Calu3 (cell line): ENCODE results near the gene MAP3K2. TPM values are rescaled to one million over a fixed set of nuclear protein-coding genes. Genes with fewer than 3 reads are reported as not detected.

Experiments used
- BruUV-seq: library from RNA; stranded (reverse); fragments of 400-500 nt; replicated peaks from 2 replicates; lab custom pipeline; 2021; lab: Mats Ljungman, UMichigan
- CTCF ChIA-PET: fragments of 300-600 bp; sonication (Branson Sonifier 250); formaldehyde crosslinking; loops from one replicate; lab custom pipeline; 2022; ENCODE audit warnings: antibody characterized with exemption; lab: Charles Lee
- DNase-seq: peaks from one replicate; pipeline ENCODE4 v3.0.0; 2022
- H3K27ac Mint-ChIP-seq: one replicate; pipeline ENCODE4 v1.8.0; 2022; ENCODE audit warnings: mixed read lengths; ENCODE audit not compliant: unreplicated experiment
- H3K27me3 Mint-ChIP-seq: one replicate; pipeline ENCODE4 v1.8.0; 2022; ENCODE audit warnings: mixed read lengths; ENCODE audit not compliant: unreplicated experiment
- H3K36me3 Mint-ChIP-seq: one replicate; pipeline ENCODE4 v1.8.0; 2022; ENCODE audit warnings: mild to moderate bottlenecking, moderate library complexity, mixed read lengths; ENCODE audit not compliant: insufficient read depth, unreplicated experiment
- H3K4me1 Mint-ChIP-seq: one replicate; pipeline ENCODE4 v1.8.0; 2022; ENCODE audit warnings: mild to moderate bottlenecking, low read depth, mixed read lengths; ENCODE audit not compliant: unreplicated experiment
- H3K4me3 Mint-ChIP-seq: one replicate; pipeline ENCODE4 v1.8.0; 2022; ENCODE audit warnings: mild to moderate bottlenecking, low read depth, moderate library complexity, mixed read lengths; ENCODE audit not compliant: unreplicated experiment
- H3K9me3 Mint-ChIP-seq: one replicate; pipeline ENCODE4 v1.8.0; 2022; ENCODE audit warnings: low read depth, mixed read lengths; ENCODE audit not compliant: unreplicated experiment
- CTCF ChIP-seq: fragments of 200-600 bp; IDR thresholded peaks from one replicate; pipeline ENCODE4 v1.8.0; 2022; ENCODE audit warnings: antibody characterized with exemption; ENCODE audit not compliant: unreplicated experiment
- intact Hi-C: fragments of 100-400 bp; cut with micrococcal nuclease; formaldehyde crosslinking; loops from one replicate; pipeline ENCODE4 v1.10.0; 2022; ENCODE audit not compliant: unreplicated experiment
- total RNA-seq: library from RNA; stranded (reverse); gene quantifications from 2 replicates; pipeline ENCODE4 v1.2.3, GENCODE V29; 2022

MAP3K2 gene
- total RNA-seq, 1 experiment from 2014 or later, result 60.9 TPM

GRCh38 chr2:127280693-127281092 lies 107.1 kb downstream of the MAP3K2 start:
- H3K36me3 Mint-ChIP-seq, result peaks cover 56% of the 10 kb centered on the region
- intact Hi-C loops, result no loop called here
- TF ChIP-seq CTCF, result no peak
- H3K27ac Mint-ChIP-seq, result no peak overlapping the region
- CTCF ChIA-PET, result interaction anchor here (0.6 to 1.3 kb wide), 4 partner anchors 13 to 764 kb away, joined by 3 to 5 read pairs (median 4); partner anchors contain the start of gene ERCC3
- peaks cover 19% of the 10 kb centered on the region for H3K4me1 Mint-ChIP-seq
- peaks cover 9% of the 10 kb centered on the region for H3K9me3 Mint-ChIP-seq
- BruUV-seq, result no TSS peak
- no peak overlapping the region for H3K4me3 Mint-ChIP-seq
- DNase-seq, result no peak
- no peaks in the 10 kb centered on the region for H3K27me3 Mint-ChIP-seq

GRCh38 chr2:127279781-127280180 lies 108.0 kb downstream of the MAP3K2 start:
- Mint-ChIP-seq H3K36me3 (peaks cover 51% of the 10 kb centered on the region), H3K4me3 (no peak overlapping the region), H3K27ac (no peak overlapping the region), H3K9me3 (peaks cover 9% of the 10 kb centered on the region), H3K4me1 (peaks cover 19% of the 10 kb centered on the region), H3K27me3 (no peaks in the 10 kb centered on the region)
- intact Hi-C loops, result no loop called here
- CTCF ChIA-PET, result no interaction called here
- DNase-seq, result no peak
- TF ChIP-seq CTCF, result no peak
- no TSS peak for BruUV-seq

GRCh38 chr2:127278959-127279358 lies 108.8 kb downstream of the MAP3K2 start:
- CTCF ChIA-PET, result no interaction called here
- H3K27me3 Mint-ChIP-seq, result no peaks in the 10 kb centered on the region
- no peak overlapping the region for H3K27ac Mint-ChIP-seq
- TF ChIP-seq CTCF, result no peak
- H3K36me3 Mint-ChIP-seq, result peaks cover 43% of the 10 kb centered on the region
- intact Hi-C loops, result no loop called here
- no TSS peak for BruUV-seq
- peaks cover 5% of the 10 kb centered on the region for H3K9me3 Mint-ChIP-seq
- DNase-seq, result no peak
- peaks cover 19% of the 10 kb centered on the region for H3K4me1 Mint-ChIP-seq
- no peak overlapping the region for H3K4me3 Mint-ChIP-seq

GRCh38 chr2:127277028-127277427 lies 110.7 kb downstream of the MAP3K2 start:
- no peak for TF ChIP-seq CTCF
- Mint-ChIP-seq H3K27ac (no peak overlapping the region), H3K9me3 (no peaks in the 10 kb centered on the region), H3K4me1 (peaks cover 5% of the 10 kb centered on the region), H3K36me3 (peaks cover 38% of the 10 kb centered on the region), H3K27me3 (no peaks in the 10 kb centered on the region), H3K4me3 (no peak overlapping the region)
- DNase-seq, result no peak
- CTCF ChIA-PET, result no interaction called here
- no TSS peak for BruUV-seq
- intact Hi-C loops, result no loop called here
